Stimulated activated CD4-positive, alpha-beta T cell treated with anti-CD3 and anti-CD28 coated beads, Interleukin-12 subunit alpha, Interleukin-12 subunit beta, amount 100 ng/mL, for 48 hours (primary cell): ENCODE measurements around the gene ABCA6.
"Not testable (repeated sequence)": the region's sequence is repeated elsewhere in the genome, so short reads cannot be mapped to it uniquely, and the experiment has no call there.

Experiments
- DNase-seq, 3 donors: peaks; one replicate each; pipeline ENCODE4 v3.0.0-alpha.2; 2020; ENCODE audit warnings: low read depth in 2 of 3, low spot score in 1 of 3

ABCA6 gene

DNA sequence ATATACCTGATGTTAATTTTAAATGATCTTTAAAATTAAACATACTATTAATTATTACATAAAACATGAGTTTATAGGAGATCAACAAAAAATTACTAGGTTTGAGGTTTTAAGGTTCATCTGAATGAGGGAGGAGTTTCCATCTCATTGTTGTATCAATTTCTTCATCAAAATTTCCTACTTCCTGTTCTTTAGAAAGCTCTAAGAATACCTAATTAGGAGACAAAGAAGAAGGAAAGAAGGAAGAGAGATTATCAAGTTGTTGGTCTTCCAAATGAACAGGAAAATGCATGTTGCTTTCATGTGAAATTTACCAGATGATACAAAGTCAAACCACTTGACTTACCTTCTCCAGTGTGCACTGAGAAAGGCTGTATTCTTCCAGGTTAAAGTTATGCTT lies 62.8 kb downstream of the ABCA6 start:
- no peak for DNase-seq

DNA sequence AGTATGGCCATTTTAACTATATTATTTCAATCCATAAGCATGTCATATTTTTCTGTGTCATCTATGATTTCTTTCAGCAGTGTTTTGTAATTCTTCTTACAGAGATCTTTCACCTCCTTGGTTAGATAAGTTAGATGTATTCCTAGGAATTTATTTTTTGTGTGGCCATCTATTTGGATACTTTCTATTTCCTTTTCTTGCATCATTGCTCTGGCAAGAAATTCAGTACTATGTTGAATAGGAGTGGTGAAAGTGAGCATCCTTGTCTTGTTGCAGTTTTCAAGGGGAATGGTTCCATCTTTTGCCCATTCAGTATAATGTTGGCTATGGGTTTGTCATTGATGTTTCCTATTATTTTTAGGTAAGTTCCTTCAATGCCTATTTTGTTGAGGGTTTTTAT lies 65.9 kb downstream of the ABCA6 start:
- no peak for DNase-seq

DNA sequence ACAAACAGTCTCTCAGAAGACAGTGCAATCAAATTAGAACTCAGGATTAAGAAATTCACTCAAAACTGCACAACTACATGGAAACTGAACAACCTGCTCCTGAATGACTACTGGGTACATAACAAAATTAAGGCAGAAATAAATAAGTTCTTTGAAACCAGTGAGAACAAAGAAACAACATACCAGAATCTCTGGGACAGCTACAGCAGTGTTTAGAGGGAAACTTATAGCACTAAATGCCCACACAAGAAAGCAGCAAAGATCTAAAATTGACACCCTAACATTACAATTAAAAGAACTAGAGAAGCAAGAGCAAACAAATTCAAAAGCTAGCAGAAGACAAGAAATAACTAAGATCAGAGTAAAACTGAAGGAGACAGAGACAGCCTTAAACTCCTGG lies 68.3 kb downstream of the ABCA6 start:
- DNase-seq: not testable (repeated sequence)

DNA sequence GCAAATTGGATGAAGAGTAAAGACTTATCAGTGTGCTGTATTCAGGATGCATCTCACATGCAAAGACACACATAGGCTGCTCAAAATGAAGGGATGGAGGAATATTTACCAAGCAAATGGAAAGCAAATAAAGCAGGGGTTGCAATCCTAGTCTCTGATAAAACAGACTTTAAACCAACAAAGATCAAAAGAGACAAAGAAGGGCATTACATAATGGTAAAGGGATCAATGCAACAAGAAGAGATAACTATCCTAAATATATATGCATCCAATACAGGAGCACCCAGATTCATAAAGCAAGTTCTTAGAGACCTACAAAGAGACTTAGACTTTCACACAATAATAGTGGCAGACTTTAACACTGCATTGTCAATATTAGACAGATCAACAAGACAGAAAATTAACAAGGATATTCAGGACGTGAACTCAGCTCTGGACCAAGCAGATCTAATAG lies 68.9 kb downstream of the ABCA6 start:
- DNase-seq: not testable (repeated sequence)

DNA sequence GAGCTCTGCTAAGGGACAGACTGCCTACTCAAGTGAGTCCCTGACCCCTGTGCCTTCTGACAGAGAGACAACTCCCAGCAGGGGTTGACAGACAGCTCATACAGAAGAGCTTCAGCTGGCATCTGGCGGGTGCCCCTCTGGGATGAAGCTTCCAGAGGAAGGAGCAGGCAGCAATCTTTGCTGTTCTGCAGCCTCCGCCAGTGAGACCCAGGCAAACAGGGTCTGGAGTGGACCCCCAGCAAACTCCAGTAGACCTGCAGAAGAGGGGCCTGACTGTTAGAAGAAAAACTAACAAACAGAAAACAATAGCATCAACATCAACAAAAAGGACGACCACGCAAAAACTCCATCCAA lies 70.5 kb downstream of the ABCA6 start:
- not testable (repeated sequence) for DNase-seq

DNA sequence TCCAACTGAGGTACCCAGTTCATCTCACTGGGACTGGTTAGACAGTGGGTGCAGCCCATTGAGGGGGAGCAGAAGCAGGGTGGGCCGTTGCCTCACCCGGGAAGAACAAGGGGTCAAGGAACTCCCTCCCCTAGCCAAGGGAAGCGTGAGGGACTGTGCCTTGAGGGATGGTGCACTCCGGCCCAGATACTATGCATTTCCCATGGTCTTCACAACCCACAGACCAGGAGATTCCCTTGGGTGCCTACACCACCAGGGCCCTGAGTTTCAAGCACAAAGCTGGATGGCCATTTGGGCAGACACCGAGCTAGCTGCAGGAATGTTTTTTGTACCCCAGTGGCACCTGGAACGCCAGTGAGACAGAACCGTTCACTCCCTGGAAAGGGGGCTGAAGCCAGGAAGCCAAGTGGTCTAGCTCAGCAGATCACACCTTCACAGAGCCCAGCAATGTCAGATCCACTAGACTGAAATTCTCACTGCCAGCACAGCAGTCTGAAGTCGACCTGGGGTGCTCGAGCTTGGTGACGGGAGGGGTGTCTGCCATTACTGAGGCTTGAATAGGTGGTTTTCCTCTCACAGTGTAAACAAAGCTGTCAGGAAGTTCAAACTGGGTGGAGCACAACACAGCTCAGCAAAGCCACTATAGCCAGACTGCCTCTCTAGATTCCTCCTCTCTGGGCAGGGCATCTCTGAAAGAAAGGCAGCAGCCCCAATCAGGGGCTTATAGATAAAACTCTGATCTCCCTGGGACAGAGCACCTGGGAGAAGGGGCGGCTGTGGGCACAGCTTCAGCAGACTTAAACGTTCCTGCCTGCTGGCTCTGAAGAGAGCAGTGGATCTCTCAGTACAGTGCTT lies 71.1 kb downstream of the ABCA6 start:
- not testable (repeated sequence) for DNase-seq

DNA sequence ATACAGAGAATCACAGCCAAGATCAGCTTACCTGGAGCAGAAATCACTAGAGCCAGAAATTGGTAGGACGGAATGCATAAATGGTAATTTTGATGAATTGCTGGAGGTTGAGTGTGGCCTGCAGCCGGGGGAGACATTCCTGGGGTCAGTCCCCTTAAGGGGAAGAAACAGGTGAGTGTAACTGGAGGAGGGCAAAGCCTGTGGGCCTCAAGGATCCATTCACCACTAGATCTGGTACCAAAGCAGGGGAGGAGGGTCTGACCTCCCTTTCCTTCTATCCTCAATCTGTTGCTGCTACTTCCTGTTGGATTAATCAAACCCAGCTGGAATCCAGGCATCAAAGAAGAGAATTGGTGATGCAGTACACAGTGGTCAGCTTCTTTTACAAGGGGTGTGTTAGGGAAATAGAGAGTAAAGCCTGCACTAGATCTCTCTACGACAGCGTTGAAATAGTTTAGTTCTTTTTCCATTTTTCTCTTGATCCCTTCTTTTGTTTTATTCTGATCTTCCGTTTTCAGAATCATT lies 72.4 kb downstream of the ABCA6 start:
- DNase-seq: no peak

DNA sequence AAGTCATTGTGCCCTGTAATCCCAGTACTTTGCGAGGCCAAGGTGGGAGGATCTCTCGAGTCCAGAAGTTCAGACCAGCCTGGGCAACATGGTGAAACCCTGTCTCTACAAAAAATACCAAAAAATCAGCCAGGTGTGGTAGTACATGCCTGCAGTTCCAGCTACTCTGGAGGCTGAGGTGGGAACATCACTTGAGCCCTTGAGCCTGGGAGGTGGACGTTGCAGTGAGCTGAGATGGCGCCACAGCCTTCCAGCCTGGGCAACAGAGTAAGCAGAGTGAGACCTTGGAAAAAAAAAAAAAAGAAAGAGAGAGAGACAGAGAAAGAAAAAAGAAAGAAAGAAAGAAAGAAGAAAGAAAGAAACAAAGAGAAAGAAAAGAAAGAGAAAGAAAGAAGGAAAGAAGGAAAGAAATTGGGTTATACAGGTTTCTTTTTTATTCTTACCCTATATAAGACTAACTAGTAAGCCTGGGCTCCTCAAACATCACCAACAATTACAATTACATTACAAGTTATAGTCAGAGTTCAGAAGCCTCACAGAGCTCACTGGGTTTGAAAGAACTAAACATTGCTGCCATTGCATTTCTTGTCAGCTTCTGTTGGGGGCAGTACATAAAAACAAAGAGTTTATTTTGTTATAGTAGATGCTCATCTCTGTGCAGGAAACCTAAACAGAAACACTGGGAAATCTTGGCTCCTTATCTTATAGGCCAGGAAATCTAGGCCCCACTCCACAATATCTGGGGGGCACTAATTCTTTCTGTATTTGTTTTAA lies 74.2 kb downstream of the ABCA6 start:
- no peak for DNase-seq

DNA sequence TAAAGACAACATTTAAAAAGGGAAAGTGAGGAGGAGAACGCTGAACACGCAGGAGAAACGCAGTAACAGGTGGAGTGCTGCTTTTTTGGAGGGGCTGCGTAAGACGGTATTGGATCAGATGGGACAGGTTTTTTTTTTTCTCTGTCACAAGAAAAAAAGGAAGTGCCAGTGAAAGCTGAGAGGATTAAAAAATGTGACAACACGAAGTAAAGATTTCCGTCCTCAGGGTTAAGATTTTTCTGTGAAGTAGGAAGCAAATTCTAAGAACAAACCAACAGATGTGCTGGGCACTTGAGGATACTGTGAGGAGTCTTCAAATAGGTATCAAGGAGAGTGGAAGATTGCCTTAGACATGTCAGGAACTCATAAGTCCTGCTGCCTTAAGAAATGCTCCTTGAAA lies 75.2 kb downstream of the ABCA6 start:
- no peak for DNase-seq

DNA sequence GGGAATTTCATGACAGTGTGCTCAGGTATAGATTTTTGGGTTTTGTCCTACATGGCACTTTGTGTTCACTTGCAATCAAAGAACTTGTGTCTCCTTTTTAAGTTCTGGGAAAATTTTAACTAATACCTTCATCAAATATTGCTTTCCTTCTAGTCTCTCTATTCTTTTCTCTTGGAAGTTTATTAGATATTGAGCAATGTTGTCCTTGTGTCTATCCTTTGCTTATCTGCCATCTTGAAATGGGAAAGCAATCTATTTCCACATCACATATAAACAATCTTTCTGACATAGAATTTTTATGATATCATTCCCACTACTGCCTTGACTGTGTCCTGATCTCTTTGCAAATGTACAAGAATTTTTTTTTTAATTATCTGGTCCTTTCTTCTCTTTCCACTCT lies 76.6 kb downstream of the ABCA6 start:
- DNase-seq: no peak

DNA sequence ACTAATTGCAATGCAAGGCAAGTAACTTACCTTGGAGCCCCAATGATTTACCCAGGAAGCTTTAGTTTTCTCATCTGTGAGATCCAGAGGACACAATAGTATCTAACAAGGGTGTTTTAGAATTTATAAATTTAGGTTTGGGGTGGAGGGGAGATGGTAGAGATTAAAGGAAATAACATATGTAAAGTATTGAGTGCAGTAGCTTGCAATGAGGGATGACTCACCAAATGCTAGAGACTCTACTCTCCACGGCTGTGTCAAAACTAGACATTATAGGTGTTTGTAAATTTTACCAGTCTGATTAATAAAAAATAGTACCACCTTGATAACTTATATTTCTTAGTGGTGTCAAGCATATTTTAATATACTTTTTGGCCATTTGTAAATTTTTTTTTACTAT lies 77.2 kb downstream of the ABCA6 start:
- no peak for DNase-seq

DNA sequence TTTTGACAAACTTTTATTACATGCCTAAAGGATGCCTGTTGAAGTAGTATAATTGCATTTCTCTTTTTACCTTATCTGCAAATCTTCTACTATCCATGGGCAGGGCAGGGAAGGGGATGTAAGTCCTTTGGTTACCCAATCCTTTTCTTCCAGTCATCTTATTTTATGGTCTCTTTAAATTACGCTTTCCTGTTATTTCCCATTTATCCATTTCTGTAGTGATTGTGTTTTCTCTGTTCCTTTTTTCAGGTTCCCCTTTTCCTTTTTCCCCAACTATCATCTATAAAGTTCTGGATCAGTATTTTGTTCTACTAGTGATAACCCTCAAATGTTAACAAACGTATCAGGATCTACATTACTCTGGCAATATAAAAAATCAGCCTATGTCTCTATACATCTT lies 77.7 kb downstream of the ABCA6 start:
- DNase-seq: no peak

DNA sequence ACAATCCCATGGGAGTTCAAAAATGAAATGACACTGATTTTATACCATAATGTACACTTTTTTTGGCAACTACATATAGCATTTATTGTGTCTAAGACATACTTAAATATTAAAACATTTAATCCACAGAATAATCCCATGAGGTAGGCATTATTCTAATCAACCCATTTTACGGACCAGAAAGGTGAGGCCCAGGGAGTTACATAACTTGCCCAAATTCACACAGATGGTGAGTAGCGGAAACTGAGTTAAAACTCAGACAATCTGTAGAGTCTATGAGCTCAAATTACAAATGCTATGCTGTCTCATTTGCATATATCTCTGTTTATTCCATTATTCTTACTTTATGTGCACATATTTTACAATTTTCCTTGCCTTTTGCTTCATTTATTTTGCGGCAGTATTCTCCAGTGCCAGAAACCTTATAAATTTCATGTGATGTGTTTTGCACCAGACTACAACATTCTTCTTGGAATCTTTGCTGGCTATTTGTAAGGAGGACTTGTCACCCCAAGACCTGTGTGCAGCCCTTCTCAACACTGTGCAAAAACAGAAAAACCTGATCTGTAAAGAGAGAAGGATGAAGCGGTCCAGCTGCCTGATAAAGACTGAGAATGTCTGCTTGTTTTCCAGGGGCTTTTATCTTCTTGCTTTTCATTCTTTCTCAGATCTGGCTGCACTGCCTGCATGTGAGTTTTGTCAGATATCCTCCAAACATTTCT lies 78.7 kb downstream of the ABCA6 start:
- no peak for DNase-seq

DNA sequence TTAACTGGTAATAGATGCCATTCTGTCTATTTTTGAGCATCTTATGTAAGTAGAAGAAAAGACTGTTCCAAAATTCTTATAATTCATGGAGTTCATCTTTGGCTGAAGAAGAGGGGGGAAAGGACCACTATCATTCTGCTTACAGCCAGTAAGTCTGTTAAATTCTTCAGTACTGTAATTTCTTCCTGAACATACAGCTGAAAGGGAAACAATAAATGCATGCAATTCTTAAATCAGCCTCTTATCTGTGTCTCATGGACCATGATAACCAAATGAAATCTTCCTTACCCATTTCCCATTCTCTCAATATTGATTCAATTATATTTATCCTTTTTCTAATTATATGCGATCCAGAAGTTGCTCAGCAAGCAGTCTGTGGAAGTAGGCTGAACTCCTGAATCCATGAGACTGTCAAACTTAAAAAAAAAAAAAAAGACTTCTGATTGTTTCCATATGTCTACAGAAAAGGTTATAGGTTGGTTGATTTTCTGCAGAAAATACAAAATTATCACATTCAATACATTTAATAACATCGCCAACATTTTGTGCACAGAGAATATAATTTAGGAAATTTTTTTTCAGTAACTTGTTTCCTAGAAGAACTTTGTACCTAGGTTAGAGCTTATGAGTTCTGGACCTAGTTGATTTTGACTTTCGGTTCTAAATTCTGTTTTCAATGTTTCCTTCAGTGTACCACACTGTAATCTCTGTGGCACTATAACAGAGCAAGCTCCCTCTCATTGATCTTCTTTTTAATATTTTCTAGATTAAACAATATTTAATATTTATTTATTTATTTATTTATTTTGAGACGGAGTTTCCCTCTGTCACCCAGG lies 79.8 kb downstream of the ABCA6 start:
- DNase-seq: no peak

DNA sequence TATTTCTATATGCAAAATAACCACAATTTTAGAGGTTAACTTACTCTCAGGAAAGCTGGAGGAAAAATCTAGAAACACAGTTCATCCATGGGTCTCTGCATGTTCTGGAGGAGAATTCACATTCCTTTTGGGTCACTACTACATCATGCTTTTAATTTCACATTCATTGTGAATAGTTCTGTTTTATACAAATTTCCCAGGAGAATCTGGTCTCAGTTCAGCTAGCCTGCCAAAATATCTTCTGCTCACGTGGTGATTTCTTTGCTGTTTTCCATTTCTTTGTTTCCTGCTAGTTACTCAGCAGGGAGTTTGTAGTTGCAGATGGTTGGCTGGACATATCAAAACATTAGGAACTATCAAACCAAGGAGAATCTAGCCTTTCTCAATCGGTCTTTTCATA lies 80.9 kb downstream of the ABCA6 start, which contains the start of gene ABCA9:
ABCA9 (minus strand) TSS at position 106 of the 400 bp plus-strand sequence. CDS start 9,801 bp downstream, outside the sequence.
- no peak for DNase-seq

DNA sequence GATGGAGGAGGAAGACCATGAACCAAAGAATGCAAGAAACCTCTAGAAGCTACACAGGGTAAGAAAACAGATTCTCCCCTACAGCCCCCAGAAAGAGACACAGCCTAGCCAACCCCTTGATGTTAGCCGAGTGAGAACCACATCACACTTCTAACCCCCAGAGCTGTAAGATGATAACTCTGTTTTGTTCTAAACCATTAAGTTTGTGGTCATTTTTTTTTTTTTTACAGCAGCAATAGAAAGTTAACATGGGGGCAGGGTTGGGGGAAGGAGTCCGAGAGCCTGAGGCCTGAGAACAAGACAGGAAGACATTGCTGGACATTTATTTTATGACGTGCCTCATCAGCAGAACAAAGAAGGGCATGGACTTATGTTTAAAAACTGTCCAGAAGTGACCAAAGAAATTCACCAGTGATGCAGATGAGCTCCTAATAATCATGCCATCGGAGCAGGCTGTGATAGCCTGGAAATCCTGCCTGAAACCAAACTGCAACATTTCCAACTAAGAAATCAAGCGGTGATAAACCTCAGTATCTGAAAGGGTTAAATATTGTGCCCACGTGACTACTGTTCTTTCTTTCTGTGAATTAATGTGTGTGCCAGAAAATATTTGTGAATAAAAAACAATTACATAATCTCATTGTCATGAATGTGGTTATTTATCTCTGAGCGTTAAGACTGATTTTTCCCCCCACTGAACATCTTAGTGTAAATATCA lies 82.1 kb downstream of the ABCA6 start:
- no peak for DNase-seq

DNA sequence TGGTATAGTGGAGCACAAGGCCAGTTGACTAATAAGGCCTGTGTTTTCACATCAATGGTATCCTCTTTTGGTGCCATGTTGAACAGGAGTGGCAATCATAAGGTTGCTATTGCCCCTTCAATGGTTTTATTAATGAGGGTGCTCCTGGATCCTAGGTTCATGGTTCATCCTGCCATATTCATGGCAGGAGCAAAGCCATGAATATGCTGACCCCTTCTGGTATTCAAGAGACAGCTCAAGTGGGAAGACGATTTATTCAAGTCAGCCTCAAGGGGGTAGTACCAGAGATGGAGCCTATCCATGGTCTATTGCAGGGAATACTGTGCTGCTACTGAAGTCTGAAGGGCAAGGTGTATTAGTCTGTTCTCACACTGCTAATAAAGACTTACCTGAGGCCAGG lies 83.5 kb downstream of the ABCA6 start:
- no peak for DNase-seq

DNA sequence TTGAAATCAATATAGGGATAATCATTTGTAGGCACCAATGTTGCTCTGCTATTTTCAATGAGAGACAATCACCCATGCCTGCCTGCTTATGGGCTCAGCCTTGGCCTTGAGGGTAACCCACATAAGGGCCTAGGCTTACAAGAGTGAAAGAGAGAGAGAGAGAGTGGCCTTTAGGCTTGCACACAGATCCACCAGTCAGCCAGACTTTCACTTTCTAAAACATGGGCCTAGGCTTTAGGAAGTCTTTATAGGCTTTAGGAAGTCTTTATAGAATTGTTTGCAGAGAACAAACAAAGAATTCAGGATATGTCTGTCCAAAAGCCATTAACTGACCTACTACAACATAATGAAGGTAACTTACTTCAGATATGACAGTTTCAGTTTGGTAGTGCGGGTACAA lies 84.4 kb downstream of the ABCA6 start:
- DNase-seq: no peak

DNA sequence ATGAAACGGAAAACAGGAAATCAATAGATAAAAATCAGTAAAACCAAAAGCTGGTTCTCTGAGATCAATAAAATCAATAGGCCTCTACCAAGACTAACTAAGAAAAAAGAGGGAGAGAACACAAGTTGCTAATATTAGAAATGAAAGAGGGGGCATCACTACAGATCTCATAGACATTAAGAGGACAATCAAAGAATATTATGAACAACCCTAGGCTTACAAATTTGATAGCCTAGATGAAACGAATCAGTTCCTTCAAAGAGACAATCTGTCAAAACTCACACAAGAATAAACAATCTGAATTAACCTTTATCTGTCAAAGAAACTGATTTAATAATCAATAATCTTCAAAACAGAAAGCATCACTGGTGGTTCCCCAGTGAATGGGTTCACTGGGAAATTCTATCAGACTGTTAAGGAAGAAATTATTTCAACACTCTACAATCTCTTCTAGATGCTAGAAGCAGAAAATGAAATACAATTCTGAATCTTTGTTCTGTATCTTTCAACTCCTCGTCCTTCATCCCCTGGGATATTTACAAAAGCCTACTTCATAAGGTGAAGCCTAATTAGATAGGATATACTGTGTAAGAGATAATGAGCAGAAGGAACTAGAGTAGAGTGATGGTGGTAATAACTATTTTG lies 85.4 kb downstream of the ABCA6 start:
- DNase-seq: no peak
